Stimulated activated CD4-positive, alpha-beta T cell treated with anti-CD3 and anti-CD28 coated beads, TNF-alpha, amount 100 ng/mL, for 48 hours (primary cell): ENCODE data around the gene LRRC72.

Experiments used
- DNase-seq, 3 donors: peaks; one replicate each; pipeline ENCODE4 v3.0.0-alpha.2; 2020; ENCODE audit warnings: low read depth in 3 of 3

The LRRC72 gene

GRCh38 chr7:16626388-16626787, 99.8 kb downstream of the LRRC72 start:
- no peak for DNase-seq

DNA sequence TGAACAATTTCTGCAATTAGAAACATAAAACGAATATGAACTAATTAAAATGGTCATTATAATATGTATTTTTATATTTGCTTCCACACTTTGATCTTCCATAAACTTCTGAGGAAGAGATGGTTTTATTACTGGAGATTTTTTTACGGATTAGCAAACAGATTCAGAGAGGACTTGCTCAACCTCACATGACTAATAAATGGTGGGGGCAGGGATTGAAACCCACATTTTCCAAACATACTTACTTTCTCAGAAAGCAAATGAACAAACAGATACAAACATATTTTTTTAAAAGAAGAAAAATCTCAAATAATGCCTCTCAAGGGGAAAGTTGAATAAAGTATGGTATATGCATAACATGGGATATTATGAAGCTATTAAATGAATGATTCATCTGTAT, 100.6 kb downstream of the LRRC72 start:
- no peak for DNase-seq

GRCh38 chr7:16630654-16631053, 104.0 kb downstream of the LRRC72 start:
- DNase-seq = no peak
